Measurements from ENCODE around the gene SARM1.

The SARM1 gene

DNA sequence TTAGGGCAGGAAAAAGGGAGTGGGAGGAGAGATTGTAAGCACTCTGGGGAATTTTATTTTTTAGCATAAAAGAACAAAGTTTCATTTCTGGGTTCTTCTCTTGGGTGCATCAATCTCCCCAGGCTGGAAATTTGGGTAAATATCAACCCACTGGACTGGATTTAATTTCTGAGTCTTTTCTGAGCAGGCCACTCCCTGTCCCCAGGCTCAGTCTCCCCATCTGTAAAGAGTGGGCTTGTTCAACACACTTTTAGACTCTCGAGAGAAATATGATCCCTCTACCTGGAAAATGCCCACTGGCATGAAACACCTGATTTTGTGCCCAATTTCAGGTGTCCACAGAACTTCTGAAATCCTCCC lies 770 bp upstream of the SARM1 start:
- H3K4me2 ChIP-seq (ENCODE audit: low read depth, low read length) = peak overlapping the region; percentile 95; the same call in 1 of the 2 replicates
- peak overlapping the region; percentile 88; the same call in 1 of the 2 replicates for H2AFZ ChIP-seq (ENCODE audit: low read length)
- H3K9ac ChIP-seq (ENCODE audit: low read length) = no peak overlapping the region

DNA sequence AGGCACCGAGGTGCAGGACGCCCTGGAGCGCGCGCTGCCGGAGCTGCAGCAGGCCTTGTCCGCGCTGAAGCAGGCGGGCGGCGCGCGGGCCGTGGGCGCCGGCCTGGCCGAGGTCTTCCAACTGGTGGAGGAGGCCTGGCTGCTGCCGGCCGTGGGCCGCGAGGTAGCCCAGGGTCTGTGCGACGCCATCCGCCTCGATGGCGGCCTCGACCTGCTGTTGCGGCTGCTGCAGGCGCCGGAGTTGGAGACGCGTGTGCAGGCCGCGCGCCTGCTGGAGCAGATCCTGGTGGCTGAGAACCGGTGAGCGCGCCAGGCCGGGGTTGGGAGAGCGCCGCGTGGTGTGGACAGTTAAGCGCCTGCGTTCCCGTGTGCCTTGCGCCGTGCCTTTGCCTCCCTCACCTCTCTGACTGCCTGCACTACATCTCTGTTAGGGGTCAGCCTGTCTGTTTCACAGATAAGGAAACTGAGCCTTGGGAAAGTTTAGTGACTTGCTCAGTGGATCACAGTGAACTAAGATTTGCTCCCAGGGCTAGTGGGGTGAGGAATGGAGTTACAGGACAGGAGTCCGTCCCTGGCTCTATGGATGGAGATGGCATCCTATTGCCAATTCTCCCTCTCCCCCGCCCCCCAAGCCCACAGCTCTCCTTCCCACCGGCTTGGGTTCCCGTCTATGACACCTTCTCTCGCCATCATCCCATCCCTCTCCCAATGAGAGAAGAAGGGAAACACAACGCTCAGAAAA lies 880 bp downstream of the SARM1 start:
- Histone ChIP-seq H3K9me3 (replicated peaks; ENCODE audit: insufficient read depth, low read length) (no peaks in the 10 kb centered on the region), H3K79me2 (ENCODE audit: low read length) (no peaks in the 10 kb centered on the region), H3K27me3 (replicated peaks; ENCODE audit: insufficient read depth, low read length) (no peaks in the 10 kb centered on the region), H3K4me3 (ENCODE audit: low read length) (peak overlapping the region; percentile 85), H3K4me1 (ENCODE audit: low read length) (0 out of 2 replicates have a peak, but pooled peaks cover 4% of the 10 kb centered on the region), H3K9me2 (replicated peaks; ENCODE audit: insufficient read depth, low read length) (no peaks in the 10 kb centered on the region), H3K36me3 (replicated peaks; ENCODE audit: insufficient read depth, low read length) (no peaks in the 10 kb centered on the region), H4K20me1 (ENCODE audit: insufficient read depth, low read length) (no peaks in the 10 kb centered on the region), H3K27ac (ENCODE audit: low read length) (no peak overlapping the region), H2AFZ (ENCODE audit: low read length) (peak overlapping the region; percentile 44), H3F3A (ENCODE audit: insufficient read depth, low read length) (peaks cover 15% of the 10 kb centered on the region), H3K9ac (ENCODE audit: low read length) (peak overlapping the region; percentile 45; the same call in 1 of the 2 replicates), H3K4me2 (ENCODE audit: low read depth, low read length) (peak overlapping the region; percentile 95)
- TF ChIP-seq EZH2phosphoT487 (IDR thresholded peaks at IDR 0.05; ENCODE audit: low read length) (no peak), EZH2 (optimal IDR thresholded peaks at IDR 0.05; ENCODE audit: low read depth, low read length) (no peak)
- TF ChIP-seq, protein P1, sequence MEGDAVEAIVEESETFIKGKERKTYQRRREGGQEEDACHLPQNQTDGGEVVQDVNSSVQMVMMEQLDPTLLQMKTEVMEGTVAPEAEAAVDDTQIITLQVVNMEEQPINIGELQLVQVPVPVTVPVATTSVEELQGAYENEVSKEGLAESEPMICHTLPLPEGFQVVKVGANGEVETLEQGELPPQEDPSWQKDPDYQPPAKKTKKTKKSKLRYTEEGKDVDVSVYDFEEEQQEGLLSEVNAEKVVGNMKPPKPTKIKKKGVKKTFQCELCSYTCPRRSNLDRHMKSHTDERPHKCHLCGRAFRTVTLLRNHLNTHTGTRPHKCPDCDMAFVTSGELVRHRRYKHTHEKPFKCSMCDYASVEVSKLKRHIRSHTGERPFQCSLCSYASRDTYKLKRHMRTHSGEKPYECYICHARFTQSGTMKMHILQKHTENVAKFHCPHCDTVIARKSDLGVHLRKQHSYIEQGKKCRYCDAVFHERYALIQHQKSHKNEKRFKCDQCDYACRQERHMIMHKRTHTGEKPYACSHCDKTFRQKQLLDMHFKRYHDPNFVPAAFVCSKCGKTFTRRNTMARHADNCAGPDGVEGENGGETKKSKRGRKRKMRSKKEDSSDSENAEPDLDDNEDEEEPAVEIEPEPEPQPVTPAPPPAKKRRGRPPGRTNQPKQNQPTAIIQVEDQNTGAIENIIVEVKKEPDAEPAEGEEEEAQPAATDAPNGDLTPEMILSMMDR (IDR thresholded peaks at IDR 0.05; ENCODE audit: low read length) = no peak
- no peak for DNase-seq

More for the DNA sequence above, 770 bp upstream of the SARM1 start:
- Histone ChIP-seq H3K79me2 (ENCODE audit: low read length) (no peaks in the 10 kb centered on the region), H3K27me3 (replicated peaks; ENCODE audit: insufficient read depth, low read length) (no peaks in the 10 kb centered on the region), H3K4me1 (ENCODE audit: low read length) (0 out of 2 replicates have a peak, but pooled peaks cover 4% of the 10 kb centered on the region), H3K9me3 (replicated peaks; ENCODE audit: insufficient read depth, low read length) (no peaks in the 10 kb centered on the region), H3F3A (ENCODE audit: insufficient read depth, low read length) (peaks cover 15% of the 10 kb centered on the region), H3K9me2 (replicated peaks; ENCODE audit: insufficient read depth, low read length) (no peaks in the 10 kb centered on the region), H3K36me3 (replicated peaks; ENCODE audit: insufficient read depth, low read length) (no peaks in the 10 kb centered on the region), H4K20me1 (ENCODE audit: insufficient read depth, low read length) (no peaks in the 10 kb centered on the region), H3K27ac (ENCODE audit: low read length) (no peak overlapping the region), H3K4me3 (ENCODE audit: low read length) (no peak overlapping the region)
- TF ChIP-seq EZH2phosphoT487 (IDR thresholded peaks at IDR 0.05; ENCODE audit: low read length) (no peak), EZH2 (optimal IDR thresholded peaks at IDR 0.05; ENCODE audit: low read depth, low read length) (no peak)
- TF ChIP-seq, protein P1 (IDR thresholded peaks at IDR 0.05; ENCODE audit: low read length) = no peak
- no peak for DNase-seq

DNA sequence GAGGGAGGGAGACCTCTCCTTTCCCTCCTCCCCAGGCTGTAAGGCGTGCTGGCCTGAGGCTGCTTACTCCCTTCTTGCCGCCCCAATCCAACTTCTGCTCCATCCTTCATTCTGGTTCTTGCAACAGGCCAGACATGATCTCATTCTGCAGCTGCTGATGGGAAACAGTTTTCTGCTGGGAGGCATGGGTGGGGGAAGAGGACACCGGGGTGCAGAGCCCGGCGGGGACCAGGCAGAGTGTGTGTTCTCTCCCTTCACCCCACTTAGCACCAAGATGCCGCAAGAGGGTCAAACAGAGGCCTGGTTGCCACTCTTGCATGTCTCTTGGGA lies 1.4 kb downstream of the SARM1 start:
- peak overlapping the region; percentile 95 for H3K4me2 ChIP-seq (ENCODE audit: low read depth, low read length)
- no peaks in the 10 kb centered on the region for H3K9me3 ChIP-seq (replicated peaks; ENCODE audit: insufficient read depth, low read length)
- 0 out of 2 replicates have a peak, but pooled peaks cover 4% of the 10 kb centered on the region for H3K4me1 ChIP-seq (ENCODE audit: low read length)
- H3K79me2 ChIP-seq (ENCODE audit: low read length) = no peaks in the 10 kb centered on the region
- no peaks in the 10 kb centered on the region for H3K36me3 ChIP-seq (replicated peaks; ENCODE audit: insufficient read depth, low read length)
- H3F3A ChIP-seq (ENCODE audit: insufficient read depth, low read length) = peaks cover 15% of the 10 kb centered on the region
- H3K27me3 ChIP-seq (replicated peaks; ENCODE audit: insufficient read depth, low read length) = no peaks in the 10 kb centered on the region
- no peaks in the 10 kb centered on the region for H4K20me1 ChIP-seq (ENCODE audit: insufficient read depth, low read length)
- no peak overlapping the region for H3K9ac ChIP-seq (ENCODE audit: low read length)
- H3K27ac ChIP-seq (ENCODE audit: low read length) = no peak overlapping the region
- no peak for TF ChIP-seq EZH2 (optimal IDR thresholded peaks at IDR 0.05; ENCODE audit: low read depth, low read length)
- TF ChIP-seq, protein P1 (IDR thresholded peaks at IDR 0.05; ENCODE audit: low read length) = no peak
- peak overlapping the region; percentile 85; the same call in 1 of the 2 replicates for H3K4me3 ChIP-seq (ENCODE audit: low read length)
- H2AFZ ChIP-seq (ENCODE audit: low read length) = no peak overlapping the region
- H3K9me2 ChIP-seq (replicated peaks; ENCODE audit: insufficient read depth, low read length) = no peaks in the 10 kb centered on the region
- DNase-seq = no peak
